A549 treated with Mapracorat at 1 μM for 4 hours (cell line): ENCODE results near the gene GLUL. TPM values are rescaled to one million over a fixed set of nuclear protein-coding genes. Genes with fewer than 3 reads are reported as not detected.

Experiments used
- total RNA-seq: library from RNA; stranded (reverse); fragments of 200-300 nt; extraction: Qiagen RNA extraction; gene quantifications from 5 replicates; pipeline ENCODE4 v1.2.3, GENCODE V29; 2022

The GLUL gene
- total RNA-seq = 19.7 to 27.3 TPM (median 21.3 TPM) in 5 replicates

DNA sequence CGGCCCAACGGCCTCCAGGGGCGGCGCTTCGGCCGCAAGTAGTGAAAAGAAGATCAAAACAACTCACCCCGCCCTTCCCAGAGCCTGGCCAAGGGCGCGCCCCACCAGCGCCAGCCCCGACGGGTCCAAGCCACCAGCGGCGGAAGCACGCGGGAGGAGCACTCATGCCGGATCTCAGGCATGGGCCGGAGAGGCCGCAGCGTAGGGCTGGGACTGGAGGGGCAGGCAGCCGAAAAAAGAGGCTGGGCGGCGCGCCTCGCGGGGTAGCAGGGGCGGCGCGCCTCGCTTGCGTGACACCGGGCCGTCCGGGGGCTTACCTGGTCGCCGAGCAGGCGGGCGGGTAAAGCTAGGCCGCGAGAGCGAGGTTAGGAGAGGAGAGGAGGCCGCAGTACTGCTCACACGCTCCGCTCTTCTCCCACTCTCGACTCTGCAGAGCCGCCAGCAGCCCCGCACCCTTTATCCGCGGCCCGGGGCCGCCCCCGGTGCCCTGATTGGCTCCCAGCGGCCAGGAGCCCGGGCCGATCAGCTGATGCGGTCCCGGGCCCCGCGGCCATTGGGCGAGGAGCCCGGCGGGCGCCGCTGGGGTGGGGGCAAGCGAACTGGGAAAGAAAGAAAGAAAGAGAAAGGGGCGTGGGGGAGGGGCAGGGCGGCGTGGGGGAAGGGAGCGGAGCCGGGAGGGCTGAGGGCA lies at the start of gene GLUL:
TSS of gene GLUL (minus strand) at position 429 of the 688 bp plus-strand sequence. CDS start 3,053 bp downstream, outside the sequence.

DNA sequence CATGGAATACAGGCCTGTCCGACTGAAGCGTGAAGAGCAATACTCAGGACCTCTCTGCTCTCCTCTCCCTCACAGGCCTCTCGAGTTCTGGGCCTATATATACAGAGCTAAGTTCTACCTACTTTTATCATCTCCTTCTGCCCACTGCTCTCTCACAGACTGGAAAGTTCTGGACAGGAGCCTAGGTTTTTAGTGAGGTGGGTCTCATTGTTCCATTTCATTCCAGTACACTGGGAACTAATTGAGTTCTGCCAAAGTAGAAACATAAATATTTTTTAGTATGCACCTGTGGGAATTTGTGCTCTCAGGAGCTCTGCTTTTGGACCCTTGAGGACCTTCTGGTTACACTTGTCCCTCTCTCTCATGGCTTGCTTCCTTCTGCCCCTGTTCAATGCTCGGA lies 9.0 kb upstream of the GLUL start, which contains the start of gene TEDDM1:
TSS of gene TEDDM1 (minus strand) at position 101 of the 400 bp plus-strand sequence. CDS start 182 bp downstream, outside the sequence.

Other genes starting within 250 kb of the GLUL start
- not detected in 5 replicates for gene TEDDM1, start 8.9 kb upstream of the GLUL start, total RNA-seq
- not detected in 5 replicates for gene RGSL1, start 58.4 kb upstream of the GLUL start, total RNA-seq
- 1.2 to 2.0 TPM (median 1.8 TPM) in 5 replicates for gene RNASEL, start 197.5 kb upstream of the GLUL start, total RNA-seq
- 0.25 to 0.45 TPM (median 0.28 TPM) in 5 replicates for gene RGS16, start 212.6 kb upstream of the GLUL start, total RNA-seq